ENCODE measurements around the gene STAC3. TPM values are rescaled to one million over a fixed set of nuclear protein-coding genes. Genes with fewer than 3 reads are reported as not detected.

STAC3 gene
- total RNA-seq, 1 experiment from 2014 or later = 3.3 TPM

GRCh38 chr12:57258977-57259970 is 8.3 kb upstream of the STAC3 start (continued):
- TF ChIP-seq AFF4 (CRISPR knock-in tag; IDR thresholded peaks at IDR 0.05; ENCODE audit: borderline replicate concordance) (no peak), SOX15 (CRISPR knock-in tag; IDR thresholded peaks at IDR 0.05) (no peak)

GRCh38 chr12:57255916-57256315 is 4.9 kb upstream of the STAC3 start:
- peaks cover 12% of the 10 kb centered on the region for H3K36me3 Mint-ChIP-seq
- H3K4me1 Mint-ChIP-seq = peaks cover 3% of the 10 kb centered on the region
- no peaks in the 10 kb centered on the region for H3K9me3 Mint-ChIP-seq
- DNase-seq (ENCODE audit: low spot score) (no peak), ATAC-seq (no peak)
- ChIA-PET POLR2A (interaction anchor here (0.5 kb wide), 1 partner anchor 144 kb away, joined by 4 read pairs; no protein-coding TSS in a partner anchor), CTCF (no interaction called here)
- TF ChIP-seq CTCF (IDR thresholded peaks at IDR 0.05) (no peak), NFE2L1 (CRISPR knock-in tag; IDR thresholded peaks at IDR 0.05) (no peak), KAT7 (CRISPR knock-in tag; IDR thresholded peaks at IDR 0.05; ENCODE audit: borderline replicate concordance) (no peak), NFYB (CRISPR knock-in tag; conservative IDR thresholded peaks at IDR 0.05; ENCODE audit: low read depth) (no peak), HMGA2 (CRISPR knock-in tag; IDR thresholded peaks at IDR 0.05) (no peak), USF2 (CRISPR knock-in tag; IDR thresholded peaks at IDR 0.05) (no peak), PRDM15 (CRISPR knock-in tag; IDR thresholded peaks at IDR 0.05) (no peak), ERG (CRISPR knock-in tag; IDR thresholded peaks at IDR 0.05) (no peak), USF1 (CRISPR knock-in tag; IDR thresholded peaks at IDR 0.05) (no peak)
- no peaks in the 10 kb centered on the region for H3K27me3 Mint-ChIP-seq (ENCODE audit: low read depth)
- no peak overlapping the region for H3K4me3 Mint-ChIP-seq
- no peak overlapping the region for H3K27ac Mint-ChIP-seq
